Occipital lobe (tissue), 2 donors: ENCODE data around the gene HPCA. TPM values are rescaled to one million over a fixed set of nuclear protein-coding genes. Genes with fewer than 3 reads are reported as not detected.
A peak's percentile ranks its signal among the peaks of the same experiment; 100 is the strongest.

Experiments
- DNase-seq: peaks from one replicate; lab custom pipeline; 2025; lab: John Stamatoyannopoulos, UW
- total RNA-seq: library from RNA; depleted of rRNA; stranded (reverse); fragments of >200 nt; gene quantifications from one replicate; pipeline ENCODE4 v1.2.3, GENCODE V29; 2014

HPCA gene
- total RNA-seq, 1 donor from 2014 or later = 44.0 TPM

DNA sequence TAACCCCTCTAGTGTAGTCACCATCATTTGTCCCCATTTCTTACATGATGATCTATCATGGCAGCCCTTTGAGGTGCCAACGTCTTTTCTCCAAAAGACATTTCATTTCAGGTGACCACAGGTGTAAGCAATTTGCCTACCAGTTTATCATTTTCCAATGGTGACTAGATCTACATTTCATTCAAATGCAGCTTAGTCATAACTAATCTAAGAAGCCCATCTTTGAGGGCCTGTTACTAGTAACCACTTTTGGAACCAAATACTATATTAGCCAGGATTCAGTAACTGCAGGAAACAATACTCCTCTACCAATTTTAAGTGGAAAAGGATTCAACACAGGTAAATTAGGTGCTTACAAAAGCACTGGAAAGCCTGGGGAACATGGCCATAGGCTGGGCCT is 45.5 kb downstream of the HPCA start:
- no peak for DNase-seq

DNA sequence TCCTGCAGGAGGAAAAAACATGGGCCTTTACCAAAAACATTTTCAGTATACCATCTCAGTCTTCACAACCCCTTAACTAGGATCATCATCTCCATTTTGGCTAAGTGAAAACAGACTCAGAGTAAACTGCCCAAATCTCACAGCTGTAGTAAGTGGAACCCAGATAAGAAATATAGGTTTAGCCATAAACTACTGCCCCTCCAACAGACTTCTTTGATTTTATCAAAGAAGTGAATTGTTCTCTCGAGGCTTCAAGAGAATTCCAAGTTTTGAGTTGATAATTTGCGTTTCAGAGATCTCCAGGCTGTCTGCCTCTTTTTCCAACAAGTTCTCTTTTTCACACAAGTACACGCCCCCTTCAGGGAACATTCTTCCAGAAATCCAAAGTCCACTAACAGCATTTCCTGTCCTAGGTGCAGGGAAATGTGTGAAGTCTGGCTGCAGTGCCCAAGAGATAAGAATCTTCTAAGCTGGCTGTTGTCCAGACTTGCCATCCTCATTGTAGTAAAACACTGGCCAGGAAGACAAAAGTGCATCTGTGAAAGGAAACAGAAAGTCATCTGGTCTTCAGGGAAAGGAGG is 47.5 kb downstream of the HPCA start:
- no peak for DNase-seq

DNA sequence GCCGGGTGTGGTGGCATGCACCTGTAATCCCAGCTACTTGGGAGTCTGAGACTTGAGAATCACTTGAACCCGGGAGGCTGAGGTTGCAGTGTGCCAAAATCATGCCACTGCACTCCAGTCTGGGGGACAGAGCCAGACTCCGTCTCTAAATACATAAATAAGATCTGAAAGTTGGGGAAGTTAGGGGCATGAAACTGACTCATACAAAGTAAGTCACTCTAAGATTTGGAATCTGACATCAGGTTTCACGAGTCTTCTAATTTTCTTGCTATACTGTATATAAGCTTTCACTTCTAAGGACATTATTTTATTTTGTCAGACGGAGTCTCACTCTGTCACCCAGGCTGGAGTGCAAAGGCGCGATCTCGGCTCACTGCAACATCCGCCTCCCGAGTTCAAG is 48.2 kb downstream of the HPCA start:
- no peak for DNase-seq

DNA sequence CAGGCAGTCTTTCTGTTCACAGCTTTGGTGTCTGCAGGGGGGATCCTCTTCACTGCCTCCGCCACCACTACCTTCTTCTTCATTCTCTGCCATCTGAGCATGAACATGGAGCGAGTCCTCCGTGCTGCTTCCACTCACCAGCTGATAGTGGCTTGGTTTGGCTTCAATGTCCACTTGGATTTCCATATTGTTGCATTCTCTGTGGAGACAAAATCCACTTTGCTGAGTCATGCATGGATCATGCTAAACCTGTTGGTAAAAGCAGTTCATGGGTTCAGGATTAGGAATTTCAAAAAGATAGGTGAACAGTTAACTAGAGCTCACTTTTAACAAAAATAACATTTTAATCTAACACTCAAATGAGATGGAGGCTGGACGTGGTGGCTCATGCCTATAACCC is 50.8 kb downstream of the HPCA start:
- no peak for DNase-seq

DNA sequence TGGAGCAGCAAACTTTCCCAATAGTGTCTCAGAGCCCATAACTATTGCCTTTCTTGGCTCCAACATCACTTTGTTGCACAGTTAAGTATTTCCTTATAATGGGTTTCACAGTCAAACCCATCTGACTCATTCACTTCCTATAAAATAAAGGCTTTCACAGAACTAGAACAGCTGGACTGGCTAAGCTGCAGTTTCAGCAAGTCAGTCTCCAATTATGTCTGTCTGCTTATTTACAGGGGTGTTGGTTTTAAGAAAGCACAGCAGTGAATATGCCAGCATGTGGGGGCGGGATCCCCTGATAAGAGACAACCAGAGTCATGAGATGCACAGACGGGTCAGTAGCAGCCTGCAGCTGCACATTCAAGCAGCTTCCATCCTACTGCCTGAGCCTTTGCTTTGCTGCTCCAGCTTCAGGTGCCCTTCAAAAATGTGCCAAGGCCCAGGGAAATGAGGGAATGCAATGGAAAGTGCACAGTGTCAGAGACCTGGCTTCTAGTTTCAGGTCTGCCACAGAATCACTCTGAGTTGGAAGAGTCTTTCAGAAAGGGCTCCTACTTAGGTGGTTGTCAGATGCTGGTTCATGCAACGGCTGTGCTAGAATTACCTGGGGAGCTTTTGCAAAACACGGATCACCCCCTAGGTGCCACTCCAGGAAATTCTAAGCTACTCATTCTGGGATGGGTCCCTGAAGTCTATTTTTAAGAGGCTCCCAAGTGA is 53.5 kb downstream of the HPCA start:
- peak; percentile 20 for DNase-seq

DNA sequence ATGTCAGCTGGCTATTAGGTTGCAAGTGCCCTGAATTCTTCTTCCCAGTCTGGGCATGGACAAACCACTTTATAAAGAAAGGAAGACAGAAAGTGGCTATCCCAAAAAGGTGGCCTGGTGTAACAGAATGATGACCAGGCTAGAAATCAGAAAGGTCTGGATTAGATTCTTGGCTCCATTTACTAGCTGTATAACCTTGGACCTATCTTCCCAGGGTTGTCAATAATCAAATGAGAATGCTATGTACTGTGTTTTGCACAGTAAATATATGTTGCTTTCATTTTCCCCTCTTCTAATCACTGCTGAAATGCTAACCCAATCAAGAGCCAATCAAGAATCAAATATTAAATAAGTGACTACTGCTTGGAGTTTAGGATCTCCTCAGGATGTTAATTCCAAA is 57.9 kb downstream of the HPCA start:
- DNase-seq = no peak

Other genes starting within 250 kb of the HPCA start
- 21.7 TPM for gene ZBTB8OS, start 235.9 kb upstream of the HPCA start, total RNA-seq
- gene RBBP4, start 235.3 kb upstream of the HPCA start, total RNA-seq = 212 TPM
- gene SYNC, start 183.7 kb upstream of the HPCA start, total RNA-seq = 4.1 TPM
- gene YARS1, start 69.1 kb upstream of the HPCA start, total RNA-seq = 43.4 TPM
- gene S100PBP, start 68.8 kb upstream of the HPCA start, total RNA-seq = 42.7 TPM
- gene FNDC5, start 15.6 kb upstream of the HPCA start, total RNA-seq = 17.0 TPM
- gene TMEM54, start 14.9 kb downstream of the HPCA start, total RNA-seq = 5.3 TPM
- gene RNF19B, start 78.3 kb downstream of the HPCA start, total RNA-seq = 37.9 TPM
- gene AK2, start 150.4 kb downstream of the HPCA start, total RNA-seq = 46.9 TPM
- 25.4 TPM for gene AZIN2, start 194.7 kb downstream of the HPCA start, total RNA-seq